ENCODE measurements around the gene MACROH2A2.
"Not testable (repeated sequence)": the region's sequence is repeated elsewhere in the genome, so short reads cannot be mapped to it uniquely, and the experiment has no call there.

Gene MACROH2A2

DNA sequence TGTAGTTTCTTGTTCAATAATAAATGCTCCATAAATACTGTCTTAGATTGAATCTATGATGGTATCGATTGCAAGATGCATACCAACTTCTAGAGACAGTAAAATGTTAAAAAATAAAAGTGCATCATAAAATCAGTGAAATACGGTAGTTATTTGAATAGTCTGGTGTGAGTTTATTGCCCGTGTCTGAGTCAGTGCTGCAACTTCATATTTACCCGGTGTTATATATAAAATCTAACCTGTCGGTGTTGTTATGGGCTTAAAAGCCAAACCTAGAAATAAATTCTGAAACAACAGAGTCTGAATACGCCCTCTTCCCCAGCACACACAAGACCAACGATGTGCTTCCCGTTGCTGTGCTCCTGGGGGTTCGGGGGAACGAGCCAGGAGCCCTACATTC, 16.3 kb downstream of the MACROH2A2 start:
- DNase-seq (ENCODE audit: low spot score): no peak

DNA sequence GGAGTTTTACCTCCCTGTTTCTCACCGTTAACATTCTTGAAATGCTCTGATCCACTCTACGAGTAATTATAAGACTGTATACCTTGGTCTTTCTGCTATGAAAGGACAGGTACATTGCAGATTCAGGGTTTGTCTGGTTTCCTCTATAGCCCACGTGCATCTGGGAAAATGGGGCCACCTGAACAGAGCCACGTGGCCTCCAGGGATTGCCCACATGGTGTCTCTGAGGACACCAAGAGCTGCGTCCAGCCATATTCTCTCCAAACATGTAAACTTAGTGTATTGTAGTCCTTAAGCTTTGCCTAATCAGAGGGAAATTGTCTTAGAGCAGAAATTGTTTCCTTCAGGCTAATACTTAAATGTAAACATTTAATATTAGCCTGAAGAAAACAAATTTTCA, 16.7 kb downstream of the MACROH2A2 start:
- DNase-seq (ENCODE audit: low spot score): no peak

DNA sequence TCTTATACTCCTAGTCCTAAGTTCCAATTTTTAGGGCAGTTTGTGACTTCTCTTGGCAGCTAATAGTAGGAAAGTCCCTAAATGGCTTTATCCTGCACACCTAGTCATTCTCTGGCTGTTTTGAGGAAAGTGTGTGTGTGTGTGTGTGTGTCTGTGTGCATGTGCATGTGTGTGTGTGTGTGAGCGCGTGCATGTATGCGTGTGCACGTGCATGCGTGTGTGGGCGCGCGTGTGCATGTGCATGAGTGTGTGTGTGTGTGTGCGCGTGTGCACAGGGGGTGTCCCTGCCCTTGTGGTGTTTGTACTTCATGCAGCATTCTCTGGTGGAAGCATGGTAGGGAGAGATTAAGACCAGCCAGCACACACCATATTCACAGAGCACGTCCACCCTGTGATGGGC, 18.2 kb downstream of the MACROH2A2 start:
- DNase-seq (ENCODE audit: low spot score): no peak

GRCh38 chr10:70074165-70074564, 21.5 kb downstream of the MACROH2A2 start:
- DNase-seq (ENCODE audit: low spot score): no peak

- no peak for DNase-seq (ENCODE audit: low spot score)
These were observed 22.3 kb downstream of the MACROH2A2 start for GRCh38 chr10:70074971-70075370.

DNA sequence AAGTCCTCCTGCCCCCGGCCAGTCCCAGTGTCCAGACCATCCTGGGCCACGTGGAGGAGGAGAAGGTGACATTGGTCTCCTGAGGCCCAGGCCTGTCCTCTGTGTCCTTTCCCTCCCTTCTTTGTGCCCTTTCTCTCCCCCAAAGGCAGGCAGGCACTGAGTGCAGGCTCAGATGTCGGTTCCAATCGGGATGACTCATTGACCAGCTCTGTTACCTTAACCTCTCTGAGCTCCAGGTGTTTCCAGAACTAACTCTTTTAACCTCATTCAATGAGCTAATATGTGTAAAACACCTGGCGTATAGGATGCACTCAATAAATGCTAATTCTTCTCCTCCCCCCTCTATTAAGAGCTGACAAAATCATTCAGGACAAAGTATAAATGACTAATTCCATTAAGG, 25.7 kb downstream of the MACROH2A2 start:
- no peak for DNase-seq (ENCODE audit: low spot score)

DNA sequence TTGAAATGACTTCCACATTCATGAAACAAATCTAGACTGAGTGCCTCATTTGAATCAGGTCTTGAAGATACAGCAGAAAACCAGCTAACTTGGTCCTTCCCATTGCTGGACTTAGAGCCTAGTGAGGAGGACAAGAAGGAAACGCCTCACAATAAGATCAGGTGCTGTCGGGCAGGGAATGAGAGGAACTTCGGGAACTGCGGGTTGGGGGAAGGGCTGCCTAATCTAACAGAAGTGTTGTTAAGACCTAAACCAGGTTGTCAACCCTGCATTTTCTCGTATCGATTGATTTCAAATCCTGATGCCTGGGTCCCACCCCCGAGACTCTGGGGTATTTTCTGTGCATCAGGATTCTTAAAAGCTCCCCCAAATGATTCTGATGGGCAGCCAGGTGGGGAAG, 26.3 kb downstream of the MACROH2A2 start:
- no peak for DNase-seq (ENCODE audit: low spot score)

DNA sequence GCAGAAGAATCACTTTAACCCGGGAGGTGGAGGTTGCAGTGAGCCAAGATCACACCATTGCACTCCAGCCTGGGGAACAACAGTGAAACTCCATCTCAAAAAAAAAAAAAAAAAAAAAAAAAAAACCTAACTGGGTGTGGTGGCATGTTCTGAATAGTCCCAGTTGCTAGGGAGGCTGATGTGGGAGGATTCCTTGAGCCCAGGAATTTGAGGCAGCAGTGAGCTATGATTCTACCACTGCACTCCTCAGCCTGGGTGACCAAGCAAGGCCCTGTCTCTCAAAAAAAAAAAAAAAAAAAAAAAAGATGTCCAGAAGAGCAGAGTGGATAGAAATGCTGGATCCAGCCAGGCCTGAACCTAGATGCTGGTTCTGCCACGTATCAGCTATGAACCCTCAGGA, 28.1 kb downstream of the MACROH2A2 start:
- DNase-seq (ENCODE audit: low spot score): not testable (repeated sequence)

- DNase-seq (ENCODE audit: low spot score): no peak
These were observed 31.5 kb downstream of the MACROH2A2 start for GRCh38 chr10:70084189-70084588.

GRCh38 chr10:70085975-70086613, 33.4 kb downstream of the MACROH2A2 start:
- DNase-seq (ENCODE audit: low spot score): no peak

DNA sequence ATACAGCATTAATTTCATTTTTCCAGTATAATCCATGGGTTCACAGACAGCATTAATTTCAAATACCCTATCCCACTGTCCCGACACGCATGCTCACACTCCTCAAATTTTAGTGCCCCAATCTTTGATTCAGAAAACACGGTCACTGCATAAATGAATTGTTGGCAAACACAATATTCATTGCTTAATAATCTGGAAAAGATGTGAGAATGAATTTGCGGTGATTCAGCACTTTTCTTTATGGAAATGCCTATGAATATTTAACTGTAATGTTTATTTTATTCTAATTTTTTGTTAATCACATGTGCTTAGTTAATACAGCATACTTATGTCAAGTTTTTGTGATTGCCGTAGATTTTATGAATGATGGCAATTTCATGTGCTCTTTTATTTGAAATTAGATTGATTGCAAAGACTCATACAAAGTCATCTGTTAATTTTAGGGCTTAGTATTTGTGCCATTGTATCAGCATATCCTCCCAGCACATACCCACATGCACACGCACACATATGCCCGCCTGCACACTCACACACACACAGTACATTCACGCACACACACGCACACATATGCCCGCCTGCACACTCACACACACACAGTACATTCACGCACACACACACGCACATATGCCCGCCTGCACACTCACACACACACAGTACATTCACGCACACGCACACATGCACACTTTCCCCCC, 35.1 kb downstream of the MACROH2A2 start:
- DNase-seq (ENCODE audit: low spot score): no peak

DNA sequence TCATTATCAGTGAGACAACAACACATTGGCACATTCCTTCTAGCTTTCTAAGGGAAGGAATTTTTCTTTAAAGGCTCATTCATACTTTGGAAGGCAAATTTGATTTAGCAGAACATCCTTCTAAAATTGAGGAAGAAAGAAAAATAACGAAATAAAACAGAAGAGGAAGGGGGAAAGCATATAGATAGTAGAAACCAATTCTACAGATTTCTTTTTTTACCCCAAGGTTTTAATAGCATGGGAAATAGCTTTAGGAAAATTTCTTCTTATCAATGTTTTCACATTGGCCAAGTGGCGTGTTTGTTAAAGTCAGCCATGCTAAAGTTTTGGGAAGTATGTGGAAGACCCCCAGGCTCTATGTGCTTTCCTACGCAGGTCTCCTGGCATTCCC, 35.7 kb downstream of the MACROH2A2 start:
- no peak for DNase-seq (ENCODE audit: low spot score)

DNA sequence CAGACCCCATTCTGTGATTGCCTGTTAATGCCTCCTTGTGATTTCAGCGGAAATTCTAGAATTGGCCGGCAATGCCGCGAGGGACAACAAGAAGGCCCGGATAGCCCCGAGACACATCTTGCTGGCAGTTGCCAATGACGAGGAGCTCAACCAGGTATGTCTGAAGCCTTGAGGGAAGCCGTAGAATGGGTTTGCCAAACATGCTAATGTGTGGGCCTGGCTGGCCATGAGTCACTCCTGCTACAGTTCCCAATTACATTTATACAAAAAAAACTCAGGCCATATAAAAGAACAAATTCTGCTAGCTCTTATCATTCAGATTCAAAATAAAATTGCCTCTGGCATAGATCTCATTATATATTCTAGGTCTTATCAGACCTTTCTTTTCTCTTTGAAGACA, 37.4 kb downstream of the MACROH2A2 start:
- no peak for DNase-seq (ENCODE audit: low spot score)

- no peak for DNase-seq (ENCODE audit: low spot score)
These were observed 38.3 kb downstream of the MACROH2A2 start for GRCh38 chr10:70090951-70091350.

- no peak for DNase-seq (ENCODE audit: low spot score)
These were observed 39.7 kb downstream of the MACROH2A2 start for GRCh38 chr10:70092389-70092718.

DNA sequence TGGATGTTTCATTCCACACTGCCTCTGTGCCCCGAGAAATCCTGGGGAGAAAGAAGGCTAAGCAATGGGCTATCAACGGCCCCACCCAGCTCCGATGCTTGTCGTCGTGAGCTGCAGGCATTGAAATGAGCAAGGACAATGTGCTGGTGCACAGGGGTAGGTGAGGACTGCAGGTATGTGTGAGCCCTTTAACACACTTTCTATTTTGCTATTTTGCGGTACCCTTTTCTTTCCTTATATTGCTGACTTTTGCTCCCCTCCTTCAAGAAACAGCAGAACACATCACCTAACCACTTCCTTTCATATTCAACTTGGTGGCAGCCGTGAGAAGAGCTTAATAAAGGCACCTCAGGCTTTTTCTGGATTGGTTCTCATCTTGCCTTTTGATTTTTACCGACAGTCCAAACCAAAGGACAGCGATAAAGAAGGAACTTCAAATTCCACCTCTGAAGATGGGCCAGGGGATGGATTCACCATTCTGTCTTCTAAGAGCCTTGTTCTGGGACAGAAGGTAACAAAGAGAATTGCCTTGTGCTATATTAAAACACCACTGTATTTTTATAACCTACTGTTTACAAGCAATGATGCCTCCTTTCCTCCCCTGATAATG, 40.8 kb downstream of the MACROH2A2 start:
- no peak for DNase-seq (ENCODE audit: low spot score)

- DNase-seq (ENCODE audit: low spot score): no peak
These were observed 41.6 kb downstream of the MACROH2A2 start for GRCh38 chr10:70094250-70094649.

GRCh38 chr10:70096016-70096704, 43.5 kb downstream of the MACROH2A2 start:
- DNase-seq (ENCODE audit: low spot score): no peak

DNA sequence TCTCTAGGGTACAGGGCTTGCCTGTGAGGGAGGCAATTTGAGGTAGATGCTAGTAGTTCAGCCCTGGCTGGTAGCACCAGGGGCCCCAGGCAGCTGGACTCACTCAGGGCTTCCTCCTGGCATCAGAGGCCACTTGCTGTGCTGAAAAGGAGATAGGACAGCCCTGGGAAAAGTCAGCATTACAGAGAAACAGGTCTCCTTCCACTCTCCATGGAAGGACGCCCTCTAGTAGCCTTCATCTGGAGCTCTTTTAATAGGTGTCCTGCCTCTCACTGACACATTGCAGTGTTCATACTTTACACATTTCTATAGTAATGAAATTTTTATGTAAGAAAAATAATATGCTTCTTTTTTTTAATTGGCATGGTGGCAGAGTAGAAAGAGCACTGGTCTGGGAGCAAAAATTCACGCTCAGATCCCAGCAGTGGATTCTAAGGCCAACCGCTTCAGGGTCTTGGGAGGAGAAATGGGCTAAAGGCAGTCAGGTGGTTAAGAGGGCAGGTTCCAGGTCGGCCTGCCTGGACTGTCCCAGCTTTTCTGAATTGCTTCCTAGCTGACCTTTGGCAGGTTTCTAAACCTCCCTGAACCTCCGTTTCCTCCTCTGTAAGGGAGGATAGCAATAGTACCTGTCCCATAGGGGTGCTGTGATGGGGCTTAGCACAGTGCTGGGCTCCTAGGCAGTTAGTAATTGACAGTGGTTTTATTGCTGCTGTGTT, 44.2 kb downstream of the MACROH2A2 start:
- DNase-seq (ENCODE audit: low spot score): no peak

DNA sequence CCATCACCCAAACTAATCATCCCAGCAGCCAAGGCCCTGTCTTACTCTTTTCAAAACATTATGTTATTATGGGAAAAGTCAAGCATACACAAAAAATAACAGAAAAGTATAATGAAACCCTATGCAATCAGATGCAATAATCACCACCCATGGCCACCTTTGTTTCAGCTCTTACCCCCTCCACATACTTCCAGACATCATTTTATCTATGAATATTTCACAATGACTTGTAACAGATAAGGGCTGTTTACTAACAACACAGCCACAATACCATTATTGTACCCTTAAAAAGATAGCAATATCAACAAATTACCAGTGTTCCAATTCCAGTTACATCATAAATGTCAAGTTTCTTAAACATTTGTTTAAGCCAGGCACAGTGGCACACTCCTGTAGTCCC, 44.8 kb downstream of the MACROH2A2 start:
- no peak for DNase-seq (ENCODE audit: low spot score)

DNA sequence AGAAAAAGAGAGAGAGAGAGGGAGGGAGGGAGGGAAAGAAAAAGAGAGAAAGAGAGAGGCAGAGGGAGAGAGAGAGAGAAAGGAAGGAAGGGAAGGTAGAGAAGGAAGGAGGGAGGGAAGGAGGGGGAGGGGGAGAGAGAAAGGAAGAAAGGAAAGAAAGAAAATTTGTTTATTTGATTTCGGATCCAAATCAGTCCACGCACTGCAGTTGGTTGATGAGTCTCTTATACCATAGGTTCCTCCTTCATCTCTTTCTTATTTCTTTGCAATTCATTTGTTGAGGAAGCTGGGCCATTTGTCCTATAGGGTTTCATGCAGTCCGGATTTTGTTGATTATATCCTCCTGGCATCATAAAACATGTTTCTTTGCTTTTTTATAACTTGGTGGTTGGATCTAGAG, 45.6 kb downstream of the MACROH2A2 start:
- DNase-seq (ENCODE audit: low spot score): no peak

GRCh38 chr10:70101068-70101562, 48.5 kb downstream of the MACROH2A2 start:
- DNase-seq (ENCODE audit: low spot score): not testable (repeated sequence)

Measured in hematopoietic multipotent progenitor cell treated with erythropoietin and hydrocortisone succinate and interleukin-3 and kit ligand, for 15 days (in vitro differentiated cells).